GM19238 (cell line): ENCODE data around the gene LRCH4.
"Not testable (repeated sequence)": the region's sequence is repeated elsewhere in the genome, so short reads cannot be mapped to it uniquely, and the experiment has no call there.

Experiments used
- DNase-seq: peaks from one replicate; pipeline ENCODE4 v3.0.0; 2011; ENCODE audit warnings: low spot score; ENCODE audit not compliant: insufficient read length

LRCH4 gene

GRCh38 chr7:100544967-100545359 is 41.0 kb downstream of the LRCH4 start:
- no peak for DNase-seq

DNA sequence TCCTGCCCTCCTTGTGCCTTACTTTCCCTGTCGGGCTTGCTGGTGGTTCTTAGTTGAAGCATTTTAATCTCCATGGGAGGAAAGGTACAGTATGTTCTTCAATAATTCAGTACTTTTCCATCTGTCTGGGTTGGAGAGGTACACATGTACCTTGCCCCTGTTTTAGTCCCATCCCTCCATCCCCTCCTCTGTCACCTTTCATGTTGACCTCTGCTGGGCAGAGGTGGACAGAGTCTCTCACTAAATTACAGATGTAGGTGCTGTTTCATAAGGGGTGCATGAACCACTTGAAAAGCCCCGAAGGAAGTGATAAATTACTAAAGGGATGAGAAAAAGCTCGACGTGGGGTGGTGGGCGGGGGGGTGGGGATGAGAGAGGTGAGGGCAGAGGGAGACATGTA is 41.5 kb downstream of the LRCH4 start:
- no peak for DNase-seq

DNA sequence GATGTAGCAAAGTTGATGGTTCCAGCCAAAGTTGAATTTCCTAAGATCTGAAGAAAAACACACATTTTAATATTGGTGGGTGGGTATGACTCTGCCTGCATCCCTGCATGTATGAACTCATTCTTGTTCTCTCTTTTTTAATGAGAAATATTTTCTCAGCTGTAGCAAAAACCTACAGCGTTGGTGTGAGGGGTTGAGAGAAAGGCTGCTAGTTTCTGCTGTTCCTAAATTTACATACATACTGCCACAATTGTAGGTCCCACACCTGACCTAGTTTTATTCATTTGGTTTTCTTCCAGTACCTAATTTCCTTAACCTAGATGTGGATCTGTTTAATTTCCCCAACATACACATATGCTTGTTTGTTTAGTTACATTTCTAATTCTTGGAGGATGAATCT is 42.3 kb downstream of the LRCH4 start:
- no peak for DNase-seq

DNA sequence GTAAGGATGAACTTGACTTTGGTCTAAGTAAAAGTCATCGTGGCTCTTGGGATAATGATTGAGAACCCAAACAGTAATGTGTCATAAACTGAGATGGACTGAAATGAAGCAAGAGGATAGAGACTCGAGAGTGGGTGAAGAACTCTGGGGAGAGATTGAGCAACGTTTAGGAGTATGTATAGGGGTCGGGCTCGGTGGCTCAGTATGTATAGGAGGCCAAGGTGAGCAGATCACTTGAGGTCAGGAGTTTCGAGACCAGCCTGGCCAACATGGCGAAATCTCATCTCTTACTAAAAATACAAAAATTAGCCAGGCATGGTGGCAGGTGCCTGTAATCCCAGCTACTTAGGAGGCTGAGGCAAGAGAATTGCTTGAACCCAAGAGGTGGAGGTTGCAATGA is 44.6 kb downstream of the LRCH4 start:
- DNase-seq: not testable (repeated sequence)

GRCh38 chr7:100540073-100540723 is 45.7 kb downstream of the LRCH4 start:
- DNase-seq: no peak

- no peak for DNase-seq
These were observed 46.4 kb downstream of the LRCH4 start for GRCh38 chr7:100539436-100540006.

- DNase-seq: peak; percentile 97
These were observed 47.1 kb downstream of the LRCH4 start, which contains the start of gene AGFG2 for GRCh38 chr7:100538654-100539435. Gene AGFG2, plus strand, starts transcription at chr7:100539203. Its CDS starts 144 bp downstream, at chr7:100539347.

- no peak for DNase-seq
These were observed 47.6 kb downstream of the LRCH4 start for GRCh38 chr7:100538348-100538653.

- DNase-seq: not testable (repeated sequence)
These were observed 49.2 kb downstream of the LRCH4 start for GRCh38 chr7:100536695-100537094.

DNA sequence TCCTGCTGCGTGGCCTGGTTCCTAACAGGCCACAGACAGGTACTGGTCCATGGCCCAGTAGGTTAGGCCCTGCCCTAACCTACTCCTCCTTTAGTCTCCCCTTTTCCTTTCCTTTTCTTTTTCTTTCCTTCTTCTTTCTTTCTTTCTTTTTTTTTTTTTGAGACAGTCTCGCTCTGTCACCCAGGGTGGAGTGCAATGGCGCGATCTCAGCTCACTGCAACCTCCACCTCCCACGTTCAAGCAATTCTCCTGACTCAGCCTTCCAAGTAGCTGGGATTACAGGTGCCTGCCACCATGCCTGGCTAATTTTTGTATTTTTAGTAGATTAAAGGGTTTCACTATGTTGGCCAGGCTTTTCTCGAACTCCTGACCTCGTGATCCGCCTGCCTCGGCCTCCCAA is 49.9 kb downstream of the LRCH4 start:
- not testable (repeated sequence) for DNase-seq

DNA sequence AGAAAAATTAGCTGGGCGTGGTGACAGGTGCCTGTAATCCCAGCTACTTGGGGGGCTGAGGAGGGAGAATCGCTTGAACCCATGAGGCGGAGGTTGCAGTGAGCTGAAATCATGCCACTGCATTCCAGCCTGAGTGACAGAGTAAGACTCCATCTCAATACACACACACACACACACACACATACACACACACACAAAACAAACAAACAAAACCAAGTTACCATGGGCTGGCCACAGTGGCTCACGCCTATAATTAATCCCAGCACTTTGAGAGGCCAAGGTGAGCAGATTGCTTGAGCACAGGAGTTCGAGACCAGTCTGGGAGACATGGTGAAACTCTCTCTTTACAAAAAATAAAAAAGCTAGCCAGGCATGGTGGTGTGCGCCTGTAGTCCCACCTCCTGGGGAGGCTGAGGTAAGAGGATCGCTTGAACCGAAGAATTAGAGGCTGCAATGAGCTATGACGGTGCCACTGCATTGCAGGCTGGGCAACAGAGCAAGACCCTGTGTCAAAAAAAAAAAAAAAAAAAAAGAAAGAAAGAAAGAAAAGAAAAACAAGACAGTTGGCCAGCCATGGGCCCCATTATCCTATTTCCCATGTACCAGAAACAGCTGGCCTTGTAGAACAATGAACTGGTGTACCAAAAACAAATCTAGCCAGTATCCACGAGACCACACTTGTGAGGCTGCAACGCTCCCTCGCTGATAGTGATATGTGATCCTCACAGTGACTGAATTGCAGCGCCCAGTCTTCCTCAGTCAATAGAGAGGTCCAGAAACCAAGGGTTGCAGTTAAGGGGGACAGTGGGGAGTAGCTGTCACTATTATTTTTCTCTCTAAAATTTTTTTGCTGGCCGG is 53.5 kb downstream of the LRCH4 start:
- DNase-seq: no peak

DNA sequence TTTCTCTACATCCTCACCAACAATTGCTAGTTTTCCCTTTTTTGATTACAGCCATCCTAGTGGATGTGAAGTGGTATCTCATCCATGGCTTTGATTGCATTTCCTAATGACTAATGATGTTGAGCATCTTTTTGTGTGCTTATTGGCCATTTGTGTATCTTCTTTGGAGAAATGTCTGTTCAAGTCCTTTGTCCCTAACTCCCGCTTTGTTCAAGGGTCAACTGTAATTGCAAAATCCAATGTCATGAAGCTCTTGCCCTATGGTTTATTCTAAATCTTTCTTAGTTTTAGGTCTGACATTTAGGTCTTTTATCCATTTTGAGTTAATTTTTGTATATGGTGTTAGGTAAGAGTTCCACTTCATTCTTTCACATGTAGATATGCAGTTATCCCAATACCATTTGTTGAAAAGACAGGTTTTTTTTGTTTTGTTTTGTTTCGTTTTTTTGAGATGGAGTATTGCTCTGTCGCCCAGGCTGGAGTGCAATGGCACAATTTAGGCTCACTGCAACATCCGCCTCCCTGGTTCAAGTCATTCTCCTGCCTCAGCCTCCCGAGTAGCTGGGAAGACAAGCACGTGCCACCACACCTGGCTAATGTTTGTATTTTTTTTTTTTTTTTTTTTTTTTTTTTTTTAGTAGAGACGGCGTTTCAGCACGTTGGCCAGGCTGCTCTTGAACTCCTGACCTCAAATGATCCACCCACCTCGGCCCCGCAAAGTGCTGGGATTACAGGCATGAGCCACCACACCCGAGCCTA is 57.6 kb downstream of the LRCH4 start:
- DNase-seq: not testable (repeated sequence)
